ENCODE data around the gene OR4C11.

Gene OR4C11

GRCh38 chr11:55607545-55607944 is at the start of gene OR4C11:
OR4C11 (minus strand) TSS chr11:55607645; CDS start chr11:55604373, 3,272 bp downstream.
- in situ Hi-C loops (cut with MboI; ENCODE audit: low sequenced_read_pairs) = no loop called here

- in situ Hi-C loops (cut with MboI; ENCODE audit: low sequenced_read_pairs) = no loop called here
These were observed 47.7 kb upstream of the OR4C11 start for GRCh38 chr11:55655096-55655495.

GRCh38 chr11:55652560-55652959 is 45.1 kb upstream of the OR4C11 start:
- in situ Hi-C loops (cut with MboI; ENCODE audit: low sequenced_read_pairs) = no loop called here

- in situ Hi-C loops (cut with MboI; ENCODE audit: low sequenced_read_pairs) = no loop called here
These were observed 40.6 kb upstream of the OR4C11 start, which contains the start of gene OR4S2 for GRCh38 chr11:55648027-55648426. OR4S2 (plus strand) TSS chr11:55648327; CDS start chr11:55650904, 2,577 bp downstream.

GRCh38 chr11:55634813-55635212 is 27.4 kb upstream of the OR4C11 start, which contains the start of gene OR4P4:
OR4P4 (plus strand) TSS chr11:55635113.
- in situ Hi-C loops (cut with MboI; ENCODE audit: low sequenced_read_pairs) = no loop called here

GRCh38 chr11:55624531-55624930 is 17.1 kb upstream of the OR4C11 start:
- in situ Hi-C loops (cut with MboI; ENCODE audit: low sequenced_read_pairs) = no loop called here

- in situ Hi-C loops (cut with MboI; ENCODE audit: low sequenced_read_pairs) = no loop called here
These were observed 34.9 kb downstream of the OR4C11 start for GRCh38 chr11:55572548-55572947.

GRCh38 chr11:55571828-55572227 is 35.6 kb downstream of the OR4C11 start, which contains the start of gene OR4C16:
OR4C16 (plus strand) TSS chr11:55572128; CDS start chr11:55572128, 0 bp downstream.
- in situ Hi-C loops (cut with MboI; ENCODE audit: low sequenced_read_pairs) = no loop called here

GRCh38 chr11:55554169-55554568 is 53.3 kb downstream of the OR4C11 start, which contains the start of gene OR4C15:
OR4C15 (plus strand) TSS chr11:55554469; CDS start chr11:55554469, 0 bp downstream.
- in situ Hi-C loops (cut with MboI; ENCODE audit: low sequenced_read_pairs) = no loop called here

All from hTERT RPE-1 (cell line).